HUES6 (cell line): ENCODE results near the gene ATP1A4.

Experiments used
- H3K27ac ChIP-seq: 2 replicates; pipeline ENCODE4 v1.7.0; 2013; ENCODE audit warnings: low read depth, mild to moderate bottlenecking, low read length, inconsistent platforms
- H3K27me3 ChIP-seq: 2 replicates; pipeline ENCODE4 v1.6.1; 2013; ENCODE audit warnings: low read length; ENCODE audit not compliant: control insufficient read depth, insufficient read depth
- H3K36me3 ChIP-seq: 2 replicates; pipeline ENCODE4 v1.6.1; 2013; ENCODE audit warnings: low read length; ENCODE audit not compliant: control insufficient read depth, insufficient read depth
- H3K4me1 ChIP-seq: 2 replicates; pipeline ENCODE4 v1.6.1; 2013; ENCODE audit warnings: low read length; ENCODE audit not compliant: control insufficient read depth, insufficient read depth
- H3K4me3 ChIP-seq: 2 replicates; pipeline ENCODE4 v1.5.1; 2013; ENCODE audit warnings: low read depth, low read length
- H3K9ac ChIP-seq: one replicate; pipeline ENCODE4 v1.6.1; 2013; ENCODE audit warnings: mild to moderate bottlenecking, low read length
- H3K9me3 ChIP-seq: 2 replicates; pipeline ENCODE4 v1.6.1; 2013; ENCODE audit warnings: low read depth, low read length; ENCODE audit not compliant: control insufficient read depth, insufficient read depth

Gene ATP1A4

DNA sequence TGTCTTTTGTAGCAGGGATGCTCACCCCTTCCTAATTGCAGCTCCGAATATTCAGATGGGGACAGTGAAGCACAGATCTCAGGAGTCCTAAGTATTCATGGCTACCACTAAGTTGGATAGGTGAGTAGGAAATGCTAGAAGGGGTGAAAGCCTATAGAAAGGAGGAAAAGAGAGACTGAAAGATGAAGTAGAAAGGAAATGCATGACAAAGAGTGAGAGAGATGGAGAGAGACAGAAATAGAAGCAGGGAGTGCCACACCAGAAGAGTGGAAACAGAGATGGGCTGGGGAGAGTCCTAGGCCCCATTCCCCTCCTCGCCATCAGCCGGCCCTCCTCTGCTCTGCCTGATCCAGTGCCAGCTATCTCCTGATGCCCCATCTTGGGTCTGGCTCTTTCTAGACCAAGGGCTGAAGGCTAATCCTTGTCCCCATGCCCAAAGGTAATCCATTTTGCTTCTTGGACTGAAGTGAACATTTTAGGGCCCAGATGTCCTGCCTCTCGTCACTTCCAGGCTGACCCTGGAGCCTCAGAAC is 55.8 kb downstream of the ATP1A4 start:
- Histone ChIP-seq H3K4me3 (peak overlapping the region; percentile 87), H3K9me3 (no peaks in the 10 kb centered on the region), H3K36me3 (peaks cover 53% of the 10 kb centered on the region), H3K27me3 (no peaks in the 10 kb centered on the region), H3K4me1 (peaks cover 64% of the 10 kb centered on the region), H3K9ac (peak overlapping the region; percentile 97), H3K27ac (no peak overlapping the region)

GRCh38 chr1:160207771-160208556 is 56.6 kb downstream of the ATP1A4 start:
- H3K9me3 ChIP-seq: no peaks in the 10 kb centered on the region
- no peak overlapping the region for H3K27ac ChIP-seq
- H3K4me3 ChIP-seq: no peak overlapping the region; the same call in 1 of the 2 replicates
- H3K9ac ChIP-seq: no peak overlapping the region
- no peaks in the 10 kb centered on the region for H3K27me3 ChIP-seq
- peaks cover 64% of the 10 kb centered on the region for H3K4me1 ChIP-seq
- H3K36me3 ChIP-seq: peaks cover 61% of the 10 kb centered on the region

- H3K9ac ChIP-seq: no peak overlapping the region
- H3K36me3 ChIP-seq: peaks cover 68% of the 10 kb centered on the region
- H3K9me3 ChIP-seq: no peaks in the 10 kb centered on the region
- no peak overlapping the region for H3K27ac ChIP-seq
- H3K4me3 ChIP-seq: no peak overlapping the region
- no peaks in the 10 kb centered on the region for H3K27me3 ChIP-seq
- H3K4me1 ChIP-seq: peaks cover 64% of the 10 kb centered on the region
These were observed 57.3 kb downstream of the ATP1A4 start for GRCh38 chr1:160208557-160209320.

GRCh38 chr1:160209321-160210046 is 58.1 kb downstream of the ATP1A4 start:
- H3K4me3 ChIP-seq: no peak overlapping the region
- peaks cover 57% of the 10 kb centered on the region for H3K4me1 ChIP-seq
- H3K9ac ChIP-seq: no peak overlapping the region
- H3K9me3 ChIP-seq: no peaks in the 10 kb centered on the region
- no peak overlapping the region for H3K27ac ChIP-seq
- H3K27me3 ChIP-seq: no peaks in the 10 kb centered on the region
- H3K36me3 ChIP-seq: peaks cover 75% of the 10 kb centered on the region

- Histone ChIP-seq H3K4me1 (peaks cover 52% of the 10 kb centered on the region), H3K9ac (no peak overlapping the region), H3K4me3 (no peak overlapping the region), H3K27me3 (no peaks in the 10 kb centered on the region), H3K36me3 (peaks cover 86% of the 10 kb centered on the region), H3K27ac (no peak overlapping the region), H3K9me3 (no peaks in the 10 kb centered on the region)
These were observed 59.2 kb downstream of the ATP1A4 start for GRCh38 chr1:160210561-160210960.

- Histone ChIP-seq H3K36me3 (peaks cover 93% of the 10 kb centered on the region), H3K27ac (no peak overlapping the region), H3K9ac (no peak overlapping the region)
These were observed 59.8 kb downstream of the ATP1A4 start for GRCh38 chr1:160211046-160211790.

GRCh38 chr1:160214481-160215140 is 63.2 kb downstream of the ATP1A4 start:
- Histone ChIP-seq H3K4me3 (no peak overlapping the region), H3K27me3 (no peaks in the 10 kb centered on the region), H3K36me3 (peaks cover 93% of the 10 kb centered on the region), H3K4me1 (peaks cover 18% of the 10 kb centered on the region), H3K9ac (no peak overlapping the region), H3K9me3 (no peaks in the 10 kb centered on the region), H3K27ac (no peak overlapping the region)

More at GRCh38 chr1:160211046-160211790, 59.8 kb downstream of the ATP1A4 start:
- H3K4me3 ChIP-seq: no peak overlapping the region
- peaks cover 47% of the 10 kb centered on the region for H3K4me1 ChIP-seq
- H3K9me3 ChIP-seq: no peaks in the 10 kb centered on the region
- no peaks in the 10 kb centered on the region for H3K27me3 ChIP-seq

DNA sequence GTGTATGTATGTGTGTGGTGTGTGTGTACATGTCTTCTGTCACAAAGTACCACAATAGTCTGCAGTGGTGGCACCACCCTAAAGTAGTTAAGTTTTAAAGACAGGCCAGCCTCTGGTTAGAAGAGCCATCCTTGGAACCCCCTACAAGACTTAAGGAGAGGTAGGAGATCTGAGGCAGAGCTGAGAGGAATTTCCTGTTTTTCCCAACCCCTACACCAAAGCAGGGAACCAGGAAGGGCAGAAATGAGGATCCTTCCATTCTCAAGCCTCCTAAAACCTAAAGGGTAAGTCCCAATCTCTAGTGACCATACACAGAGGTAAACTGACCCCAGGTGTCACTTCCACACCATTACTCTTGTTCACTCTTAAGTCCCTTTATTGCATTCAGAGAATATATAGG is 64.9 kb downstream of the ATP1A4 start:
- Histone ChIP-seq H3K36me3 (peaks cover 94% of the 10 kb centered on the region), H3K4me3 (no peak overlapping the region), H3K9me3 (no peaks in the 10 kb centered on the region), H3K4me1 (peaks cover 7% of the 10 kb centered on the region; the same call in 1 of the 2 replicates), H3K9ac (no peak overlapping the region), H3K27ac (no peak overlapping the region), H3K27me3 (no peaks in the 10 kb centered on the region)

- no peak overlapping the region for H3K9ac ChIP-seq
- H3K27me3 ChIP-seq: no peaks in the 10 kb centered on the region
- H3K4me1 ChIP-seq: peaks cover 7% of the 10 kb centered on the region; the same call in 1 of the 2 replicates
- peaks cover 94% of the 10 kb centered on the region for H3K36me3 ChIP-seq
- H3K27ac ChIP-seq: no peak overlapping the region
- H3K9me3 ChIP-seq: no peaks in the 10 kb centered on the region
- H3K4me3 ChIP-seq: no peak overlapping the region
These were observed 66.2 kb downstream of the ATP1A4 start for GRCh38 chr1:160217481-160218051.
